ENCODE data around the gene PRR19. TPM values are rescaled to one million over a fixed set of nuclear protein-coding genes. Genes with fewer than 3 reads are reported as not detected.

Gene PRR19
- total RNA-seq, 3 donors from 2014 or later: 1.0 TPM; not detected in 2

DNA sequence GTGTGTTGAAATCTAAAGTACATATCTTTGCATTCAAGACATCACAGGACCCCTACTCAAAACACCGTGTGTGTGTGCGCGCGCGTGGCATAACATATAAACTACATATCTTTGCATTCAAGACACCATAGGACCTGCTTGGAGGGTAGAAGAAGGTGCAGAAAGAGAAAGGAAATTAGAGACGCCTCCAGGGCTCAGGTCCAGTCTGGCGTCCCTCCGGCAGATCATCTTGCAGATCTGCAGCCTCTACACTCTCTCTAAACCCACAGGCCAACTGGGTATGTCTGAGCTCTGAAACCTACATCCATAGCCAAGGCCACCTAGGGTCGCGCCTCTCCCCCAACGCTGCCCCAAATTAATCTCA, 1.2 kb downstream of the PRR19 start:
- intact Hi-C loops (cut with DNase I, micrococcal nuclease): no loop called here
- H3K9me3 ChIP-seq: no peaks in the 10 kb centered on the region
- H3K4me1 ChIP-seq (ENCODE audit: low read depth): peaks cover 7% of the 10 kb centered on the region
- no peak overlapping the region for H3K4me3 ChIP-seq
- ATAC-seq (no peak), DNase-seq (no peak)
- TF ChIP-seq, protein P1, sequence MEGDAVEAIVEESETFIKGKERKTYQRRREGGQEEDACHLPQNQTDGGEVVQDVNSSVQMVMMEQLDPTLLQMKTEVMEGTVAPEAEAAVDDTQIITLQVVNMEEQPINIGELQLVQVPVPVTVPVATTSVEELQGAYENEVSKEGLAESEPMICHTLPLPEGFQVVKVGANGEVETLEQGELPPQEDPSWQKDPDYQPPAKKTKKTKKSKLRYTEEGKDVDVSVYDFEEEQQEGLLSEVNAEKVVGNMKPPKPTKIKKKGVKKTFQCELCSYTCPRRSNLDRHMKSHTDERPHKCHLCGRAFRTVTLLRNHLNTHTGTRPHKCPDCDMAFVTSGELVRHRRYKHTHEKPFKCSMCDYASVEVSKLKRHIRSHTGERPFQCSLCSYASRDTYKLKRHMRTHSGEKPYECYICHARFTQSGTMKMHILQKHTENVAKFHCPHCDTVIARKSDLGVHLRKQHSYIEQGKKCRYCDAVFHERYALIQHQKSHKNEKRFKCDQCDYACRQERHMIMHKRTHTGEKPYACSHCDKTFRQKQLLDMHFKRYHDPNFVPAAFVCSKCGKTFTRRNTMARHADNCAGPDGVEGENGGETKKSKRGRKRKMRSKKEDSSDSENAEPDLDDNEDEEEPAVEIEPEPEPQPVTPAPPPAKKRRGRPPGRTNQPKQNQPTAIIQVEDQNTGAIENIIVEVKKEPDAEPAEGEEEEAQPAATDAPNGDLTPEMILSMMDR (IDR thresholded peaks at IDR 0.05): no peak
- H3K36me3 ChIP-seq (ENCODE audit: low read depth): no peaks in the 10 kb centered on the region

DNA sequence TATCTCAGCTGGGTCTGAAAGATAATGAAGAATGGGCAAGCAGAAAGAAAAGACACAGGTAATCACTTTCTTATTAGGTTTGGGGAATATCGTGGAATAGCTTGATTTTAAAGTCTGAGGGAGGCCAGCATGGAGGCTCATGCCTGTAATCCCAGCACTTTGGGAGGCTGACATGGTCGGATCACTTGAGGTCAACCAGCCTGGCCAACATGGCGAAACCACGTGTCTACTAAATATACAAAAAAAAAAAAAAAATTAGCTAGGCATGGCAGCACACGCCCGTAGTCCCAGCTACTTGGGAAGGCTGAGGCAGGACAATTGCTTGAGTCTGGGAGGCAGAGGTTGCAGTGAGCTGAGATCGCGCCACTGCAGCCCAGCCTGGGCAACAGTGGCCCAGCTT, 1.9 kb downstream of the PRR19 start:
- Histone ChIP-seq H3K9me3 (no peaks in the 10 kb centered on the region), H3K4me3 (no peak overlapping the region), H3K4me1 (ENCODE audit: low read depth) (peaks cover 7% of the 10 kb centered on the region), H3K36me3 (ENCODE audit: low read depth) (no peaks in the 10 kb centered on the region)
- ATAC-seq (no peak), DNase-seq (no peak)
- intact Hi-C loops (cut with DNase I, micrococcal nuclease): no loop called here
- TF ChIP-seq, protein P1 (IDR thresholded peaks at IDR 0.05): no peak

DNA sequence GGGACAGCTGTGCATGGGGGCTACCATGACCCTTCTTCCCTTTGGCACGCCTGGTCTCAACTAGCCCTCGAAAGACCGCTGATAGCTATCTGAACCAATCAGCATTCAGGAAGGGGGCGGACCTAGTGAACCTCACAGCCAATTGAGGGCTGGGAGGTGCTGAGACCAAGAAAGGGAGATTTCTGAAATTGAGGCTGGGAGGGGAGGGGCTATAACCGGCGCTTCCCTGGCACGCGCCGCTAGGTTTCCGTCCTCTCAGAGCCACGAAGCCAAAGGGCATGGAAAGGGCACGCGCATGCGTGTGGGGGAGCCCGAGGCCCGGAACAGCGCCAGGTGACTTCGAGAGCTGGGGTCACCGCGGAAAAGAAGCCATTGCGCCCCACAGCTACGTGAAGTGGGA, 4.7 kb downstream of the PRR19 start:
- H3K4me3 ChIP-seq: no peak overlapping the region
- peaks cover 4% of the 10 kb centered on the region for H3K4me1 ChIP-seq (ENCODE audit: low read depth)
- no peaks in the 10 kb centered on the region for H3K9me3 ChIP-seq
- intact Hi-C loops (cut with DNase I, micrococcal nuclease): no loop called here
- TF ChIP-seq, protein P1 (IDR thresholded peaks at IDR 0.05): no peak
- no peak for ATAC-seq
- no peak for DNase-seq
- H3K36me3 ChIP-seq (ENCODE audit: low read depth): no peaks in the 10 kb centered on the region

DNA sequence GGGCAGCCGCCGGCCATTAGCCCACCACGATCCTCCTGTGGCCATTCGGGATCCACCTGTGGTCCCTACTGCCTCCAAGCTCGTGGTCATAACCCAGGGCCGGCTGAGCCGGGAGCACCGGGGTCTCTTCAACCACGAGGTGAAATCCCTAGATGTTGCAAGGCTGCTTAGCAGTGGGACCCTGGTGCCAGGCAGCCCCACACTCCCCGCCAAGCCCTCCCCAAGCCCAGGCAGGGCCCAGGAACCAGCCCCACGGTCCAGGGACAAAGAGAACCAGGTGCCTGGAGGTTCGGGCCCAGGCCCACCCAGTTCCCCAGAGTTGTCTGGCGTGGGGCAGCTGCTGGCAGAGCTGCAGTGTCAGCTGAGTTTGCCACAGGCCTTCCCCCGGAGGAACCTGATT, 7.8 kb downstream of the PRR19 start:
- TF ChIP-seq, protein P1 (IDR thresholded peaks at IDR 0.05): no peak
- DNase-seq (no peak), ATAC-seq (no peak)
- intact Hi-C loops (cut with DNase I, micrococcal nuclease): no loop called here
- H3K36me3 ChIP-seq (ENCODE audit: low read depth): no peaks in the 10 kb centered on the region
- no peak overlapping the region for H3K4me3 ChIP-seq
- no peaks in the 10 kb centered on the region for H3K9me3 ChIP-seq
- H3K4me1 ChIP-seq (ENCODE audit: low read depth): peaks cover 10% of the 10 kb centered on the region

DNA sequence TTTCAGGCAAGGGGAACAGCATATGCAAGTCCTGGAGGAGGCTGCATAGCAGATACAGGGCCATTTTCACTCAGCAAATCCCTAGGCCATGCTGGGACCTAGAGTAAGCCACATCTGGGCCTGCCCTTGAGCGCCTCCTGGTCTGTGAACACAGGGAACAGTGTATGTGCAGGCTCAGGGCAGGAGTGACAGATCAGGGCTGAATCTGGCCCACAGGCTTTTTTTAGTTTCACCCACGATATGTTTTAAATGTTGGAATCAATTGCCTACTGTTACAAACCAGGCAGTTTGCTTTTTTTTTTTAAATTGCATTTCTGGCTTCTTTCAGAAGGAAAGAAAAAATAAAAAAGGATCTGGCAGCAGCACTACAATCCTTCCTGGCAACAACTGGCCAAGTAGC, 9.7 kb downstream of the PRR19 start:
- intact Hi-C loops (cut with DNase I, micrococcal nuclease): no loop called here
- Histone ChIP-seq H3K4me1 (ENCODE audit: low read depth) (peaks cover 10% of the 10 kb centered on the region), H3K4me3 (no peak overlapping the region), H3K36me3 (ENCODE audit: low read depth) (no peaks in the 10 kb centered on the region), H3K9me3 (no peaks in the 10 kb centered on the region)
- DNase-seq (no peak), ATAC-seq (no peak)
- TF ChIP-seq, protein P1 (IDR thresholded peaks at IDR 0.05): no peak

DNA sequence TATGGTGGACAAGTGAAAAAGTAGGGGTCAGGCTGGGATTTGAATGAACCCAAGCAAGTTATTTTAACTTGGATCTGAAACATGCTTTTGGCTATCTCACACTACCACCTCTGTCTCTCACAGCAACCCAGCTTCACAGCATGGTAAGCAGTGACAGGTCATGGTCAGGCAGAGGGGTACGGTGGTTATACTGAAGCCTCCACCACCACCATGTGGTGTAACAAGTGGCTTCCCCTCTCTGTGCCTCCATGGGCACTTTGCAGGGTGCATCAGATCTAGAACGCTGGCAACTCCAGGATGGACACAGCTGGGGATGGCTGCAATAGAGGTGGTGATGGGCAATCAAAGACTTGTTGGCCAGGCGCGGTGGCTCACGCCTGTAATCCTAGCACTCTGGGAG, 10.4 kb downstream of the PRR19 start:
- no peaks in the 10 kb centered on the region for H3K9me3 ChIP-seq
- ATAC-seq (no peak), DNase-seq (no peak)
- intact Hi-C loops (cut with DNase I, micrococcal nuclease): no loop called here
- H3K4me1 ChIP-seq (ENCODE audit: low read depth): peaks cover 10% of the 10 kb centered on the region
- H3K36me3 ChIP-seq (ENCODE audit: low read depth): no peaks in the 10 kb centered on the region
- H3K4me3 ChIP-seq: no peak overlapping the region
- TF ChIP-seq, protein P1 (IDR thresholded peaks at IDR 0.05): no peak

All from mucosa of descending colon (tissue), 3 donors.